NCI-H1092 (cell line): ENCODE data around the gene ZNF764.

Source experiments
- DNase-seq: peaks from one replicate; lab custom pipeline; 2025; lab: John Stamatoyannopoulos, UW

The ZNF764 gene

GRCh38 chr16:30570636-30571444, 12.7 kb upstream of the ZNF764 start:
- no peak for DNase-seq

GRCh38 chr16:30569746-30570635, 11.8 kb upstream of the ZNF764 start:
- DNase-seq, result no peak

GRCh38 chr16:30569281-30569680, 11.1 kb upstream of the ZNF764 start:
- DNase-seq, result no peak

- no peak for DNase-seq
Observed at GRCh38 chr16:30567991-30568638, 9.9 kb upstream of the ZNF764 start.

GRCh38 chr16:30567160-30567990, 9.2 kb upstream of the ZNF764 start:
- no peak for DNase-seq

- no peak for DNase-seq
Observed at GRCh38 chr16:30566531-30566930, 8.4 kb upstream of the ZNF764 start.

GRCh38 chr16:30565984-30566383, 7.8 kb upstream of the ZNF764 start:
- no peak for DNase-seq

- DNase-seq, result no peak
Observed at GRCh38 chr16:30565526-30565925, 7.4 kb upstream of the ZNF764 start.

GRCh38 chr16:30562021-30562420, 3.8 kb upstream of the ZNF764 start:
- no peak for DNase-seq

- no peak for DNase-seq
Observed at GRCh38 chr16:30561089-30561816, 3.1 kb upstream of the ZNF764 start.

GRCh38 chr16:30559690-30560089, 1.5 kb upstream of the ZNF764 start:
- DNase-seq, result no peak

- DNase-seq, result no peak
Observed at GRCh38 chr16:30558789-30559377, 709 bp upstream of the ZNF764 start.

GRCh38 chr16:30557707-30557956, 542 bp downstream of the ZNF764 start:
- DNase-seq, result no peak

- DNase-seq, result no peak
Observed at GRCh38 chr16:30556125-30556473, 2.1 kb downstream of the ZNF764 start.

GRCh38 chr16:30555315-30556124, 2.7 kb downstream of the ZNF764 start:
- DNase-seq, result no peak

- DNase-seq, result no peak
Observed at GRCh38 chr16:30554557-30555314, 3.4 kb downstream of the ZNF764 start.

- no peak for DNase-seq
Observed at GRCh38 chr16:30553393-30553899, 4.7 kb downstream of the ZNF764 start.

- no peak for DNase-seq
Observed at GRCh38 chr16:30552956-30553355, 5.2 kb downstream of the ZNF764 start.

GRCh38 chr16:30551781-30552180, 6.4 kb downstream of the ZNF764 start:
- DNase-seq, result no peak
